OCI-LY3 (cell line): Measurements from ENCODE around the gene ELAVL1.

ENCODE experiments used
- H2AFZ ChIP-seq: fragments of 200-600, 300-600 bp; shearing (Covaris generic); 2 replicates; pipeline ENCODE4 v1.6.0; 2014; ENCODE audit warnings: antibody characterized with exemption, low read depth, low read length
- H3K27ac ChIP-seq: fragments of 200-600, 300-600 bp; sonication (generic); 2 replicates; pipeline ENCODE4 v1.5.1; 2014; ENCODE audit warnings: mild to moderate bottlenecking, low read length, moderate library complexity, mixed read lengths
- H3K27me3 ChIP-seq: fragments of 200-600, 300-600 bp; sonication (generic); 2 replicates; pipeline ENCODE4 v1.6.1; 2014; ENCODE audit warnings: low read depth, low read length, mixed read lengths
- H3K36me3 ChIP-seq: fragments of 200-600, 300-600 bp; sonication (generic); replicated peaks from 2 replicates; pipeline ENCODE3; 2014; ENCODE audit warnings: low read depth, low read length, mixed read lengths
- H3K4me1 ChIP-seq: fragments of 300-600, 200-600 bp; sonication (generic); 2 replicates; pipeline ENCODE4 v1.6.1; 2014; ENCODE audit warnings: low read length, mixed read lengths
- H3K4me2 ChIP-seq: fragments of 200-600, 300-600 bp; sonication (generic); 2 replicates; pipeline ENCODE4 v1.6.1; 2014; ENCODE audit warnings: low read length, mixed read lengths
- H3K4me3 ChIP-seq: fragments of 300-600, 200-600 bp; sonication (generic); 2 replicates; pipeline ENCODE4 v1.5.1; 2014; ENCODE audit warnings: antibody characterized with exemption, mild to moderate bottlenecking, low read length, moderate library complexity
- H3K79me2 ChIP-seq: fragments of 300-600, 200-600 bp; shearing (Covaris generic); 2 replicates; pipeline ENCODE4 v1.6.1; 2014; ENCODE audit warnings: mild to moderate bottlenecking, low read length, mixed read lengths
- H3K9ac ChIP-seq: fragments of 300-600, 200-600 bp; shearing (Covaris generic); 2 replicates; pipeline ENCODE4 v1.6.0; 2014; ENCODE audit warnings: mild to moderate bottlenecking, low read length, moderate library complexity
- H3K9me3 ChIP-seq: fragments of 200-600, 300-600 bp; shearing (Covaris generic); 2 replicates; pipeline ENCODE4 v1.6.1; 2014; ENCODE audit warnings: low read length, mixed read lengths; ENCODE audit not compliant: insufficient read depth
- H4K20me1 ChIP-seq: fragments of 200-600, 300-600 bp; sonication (generic); 2 replicates; pipeline ENCODE4 v1.6.1; 2016; ENCODE audit warnings: low read length, mixed read lengths; ENCODE audit not compliant: insufficient read depth
- EZH2phosphoT487 ChIP-seq: fragments of 200-600 bp; shearing (Covaris generic); IDR thresholded peaks from 2 replicates; pipeline ENCODE4 v1.6.1; 2018; ENCODE audit warnings: antibody characterized with exemption, mixed run types, low read depth
- TF ChIP-seq, protein P1 (sequence below): fragments of 200-600, 300-600 bp; sonication (generic); IDR thresholded peaks from 2 replicates; pipeline ENCODE4 v1.5.1; 2014; ENCODE audit warnings: antibody characterized with exemption, low read length, low read depth

Gene ELAVL1

DNA sequence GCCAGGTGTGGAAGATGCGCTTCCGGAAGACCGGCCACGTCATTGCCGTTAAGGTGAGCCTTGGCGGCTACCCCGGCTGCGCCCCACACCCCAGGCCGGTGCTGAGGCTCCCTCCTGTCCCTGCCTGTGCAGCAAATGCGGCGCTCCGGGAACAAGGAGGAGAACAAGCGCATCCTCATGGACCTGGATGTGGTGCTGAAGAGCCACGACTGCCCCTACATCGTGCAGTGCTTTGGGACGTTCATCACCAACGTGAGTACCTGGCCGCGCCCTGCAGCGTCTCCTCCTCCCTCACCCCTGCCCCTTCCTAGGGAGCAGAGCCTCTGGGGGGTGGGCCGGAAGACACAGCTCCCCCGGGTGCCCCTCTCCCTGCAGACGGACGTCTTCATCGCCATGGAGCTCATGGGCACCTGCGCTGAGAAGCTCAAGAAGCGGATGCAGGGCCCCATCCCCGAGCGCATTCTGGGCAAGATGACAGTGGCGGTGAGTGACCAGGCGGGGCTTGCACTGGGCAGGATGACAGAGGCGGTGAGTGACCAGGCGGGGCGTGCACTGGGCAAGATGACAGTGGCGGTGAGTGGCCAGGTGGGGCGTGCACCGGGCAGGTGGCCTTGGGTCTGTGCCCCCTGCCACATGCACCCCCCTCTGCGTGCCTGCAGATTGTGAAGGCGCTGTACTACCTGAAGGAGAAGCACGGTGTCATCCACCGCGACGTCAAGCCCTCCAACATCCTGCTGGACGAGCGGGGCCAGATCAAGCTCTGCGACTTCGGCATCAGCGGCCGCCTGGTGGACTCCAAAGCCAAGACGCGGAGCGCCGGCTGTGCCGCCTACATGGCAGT, 94.9 kb downstream of the ELAVL1 start:
- Histone ChIP-seq H3K9ac (no peak overlapping the region), H3K36me3 (peaks cover 27% of the 10 kb centered on the region), H3K27me3 (no peaks in the 10 kb centered on the region), H3K4me3 (no peak overlapping the region), H3K27ac (no peak overlapping the region), H3K79me2 (peaks cover 28% of the 10 kb centered on the region), H4K20me1 (peaks cover 24% of the 10 kb centered on the region), H2AFZ (no peak overlapping the region), H3K9me3 (no peaks in the 10 kb centered on the region), H3K4me2 (no peak overlapping the region), H3K4me1 (peaks cover 2% of the 10 kb centered on the region; the same call in 1 of the 2 replicates)
- TF ChIP-seq, protein P1, sequence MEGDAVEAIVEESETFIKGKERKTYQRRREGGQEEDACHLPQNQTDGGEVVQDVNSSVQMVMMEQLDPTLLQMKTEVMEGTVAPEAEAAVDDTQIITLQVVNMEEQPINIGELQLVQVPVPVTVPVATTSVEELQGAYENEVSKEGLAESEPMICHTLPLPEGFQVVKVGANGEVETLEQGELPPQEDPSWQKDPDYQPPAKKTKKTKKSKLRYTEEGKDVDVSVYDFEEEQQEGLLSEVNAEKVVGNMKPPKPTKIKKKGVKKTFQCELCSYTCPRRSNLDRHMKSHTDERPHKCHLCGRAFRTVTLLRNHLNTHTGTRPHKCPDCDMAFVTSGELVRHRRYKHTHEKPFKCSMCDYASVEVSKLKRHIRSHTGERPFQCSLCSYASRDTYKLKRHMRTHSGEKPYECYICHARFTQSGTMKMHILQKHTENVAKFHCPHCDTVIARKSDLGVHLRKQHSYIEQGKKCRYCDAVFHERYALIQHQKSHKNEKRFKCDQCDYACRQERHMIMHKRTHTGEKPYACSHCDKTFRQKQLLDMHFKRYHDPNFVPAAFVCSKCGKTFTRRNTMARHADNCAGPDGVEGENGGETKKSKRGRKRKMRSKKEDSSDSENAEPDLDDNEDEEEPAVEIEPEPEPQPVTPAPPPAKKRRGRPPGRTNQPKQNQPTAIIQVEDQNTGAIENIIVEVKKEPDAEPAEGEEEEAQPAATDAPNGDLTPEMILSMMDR: no peak
- no peak for TF ChIP-seq EZH2phosphoT487

DNA sequence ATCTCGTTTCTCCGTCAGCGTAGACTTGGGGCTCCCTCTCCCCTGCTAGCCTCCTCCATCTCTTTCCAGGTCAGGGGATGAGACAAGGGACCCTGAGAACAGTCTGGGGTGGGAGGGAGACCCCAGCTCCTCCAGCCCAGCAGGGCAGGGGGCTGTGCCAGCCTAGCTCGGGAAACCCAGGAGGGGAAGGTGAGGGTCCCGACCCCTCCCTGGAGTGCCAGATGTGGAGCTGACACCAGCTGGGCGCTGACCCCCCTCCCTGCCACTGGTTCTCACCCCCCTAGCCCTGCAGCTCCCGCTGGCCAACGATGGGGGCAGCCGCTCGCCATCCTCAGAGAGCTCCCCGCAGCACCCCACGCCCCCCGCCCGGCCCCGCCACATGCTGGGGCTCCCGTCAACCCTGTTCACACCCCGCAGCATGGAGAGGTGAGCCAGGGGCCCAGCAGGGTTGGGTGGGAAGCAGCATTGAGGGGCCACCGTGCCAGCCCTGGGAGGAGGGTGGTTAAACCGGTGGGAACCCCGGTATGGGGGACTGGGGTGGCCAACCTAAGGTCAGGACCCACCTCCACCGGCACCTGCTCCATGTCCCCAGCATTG, 95.9 kb downstream of the ELAVL1 start:
- Histone ChIP-seq H3K4me1 (peaks cover 8% of the 10 kb centered on the region), H3K36me3 (peaks cover 27% of the 10 kb centered on the region), H3K4me3 (no peak overlapping the region), H3K79me2 (peaks cover 38% of the 10 kb centered on the region), H3K9ac (no peak overlapping the region), H2AFZ (no peak overlapping the region), H3K27me3 (no peaks in the 10 kb centered on the region), H3K9me3 (no peaks in the 10 kb centered on the region), H3K27ac (no peak overlapping the region), H4K20me1 (peaks cover 32% of the 10 kb centered on the region), H3K4me2 (no peak overlapping the region)
- no peak for TF ChIP-seq EZH2phosphoT487
- TF ChIP-seq, protein P1: no peak

DNA sequence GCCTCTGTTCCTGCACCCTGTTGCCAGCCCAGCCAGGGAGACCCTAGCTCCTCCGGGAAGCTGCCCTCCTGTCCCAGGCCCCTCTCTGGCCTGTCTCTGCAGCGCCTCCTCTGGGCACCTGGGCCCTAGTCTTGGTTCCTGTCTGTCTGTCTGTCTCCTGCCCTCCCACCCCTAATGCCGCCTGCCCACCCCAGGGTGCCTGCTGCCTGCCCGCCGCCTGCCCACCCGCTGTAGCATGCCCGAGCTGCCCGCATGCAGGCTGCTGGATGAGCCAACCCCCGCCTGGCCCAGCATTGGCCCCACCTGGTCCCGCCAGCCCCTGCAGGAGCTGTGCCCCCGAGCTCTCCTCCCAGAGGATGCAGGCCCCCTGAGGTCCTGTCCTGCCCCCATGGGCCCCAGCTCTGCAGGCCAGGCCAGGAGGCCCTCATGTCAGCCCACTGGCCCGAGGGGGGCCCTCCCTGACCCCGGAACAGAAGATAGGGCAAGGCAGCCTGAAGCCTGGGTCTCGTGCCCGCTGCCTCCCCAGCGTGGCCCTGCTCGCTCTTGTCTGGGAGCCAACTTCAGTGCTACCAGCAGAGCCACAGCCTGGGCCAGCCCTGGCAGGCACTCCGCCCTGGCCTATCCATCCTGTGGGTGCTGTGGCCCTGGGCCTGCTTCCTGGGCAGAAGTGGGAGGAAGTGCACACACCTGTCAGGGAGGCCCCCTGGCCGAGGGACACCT, 96.5 kb downstream of the ELAVL1 start:
- Histone ChIP-seq H3K4me2 (no peak overlapping the region), H3K27ac (no peak overlapping the region), H2AFZ (no peak overlapping the region), H3K9ac (no peak overlapping the region), H3K27me3 (no peaks in the 10 kb centered on the region), H3K9me3 (no peaks in the 10 kb centered on the region), H3K36me3 (peaks cover 27% of the 10 kb centered on the region), H3K4me1 (peaks cover 9% of the 10 kb centered on the region), H3K79me2 (peaks cover 44% of the 10 kb centered on the region), H4K20me1 (peaks cover 35% of the 10 kb centered on the region), H3K4me3 (no peak overlapping the region)
- TF ChIP-seq, protein P1: no peak
- no peak for TF ChIP-seq EZH2phosphoT487
